Measurements from ENCODE around the gene RNASEH2C. TPM values are rescaled to one million over a fixed set of nuclear protein-coding genes. Genes with fewer than 3 reads are reported as not detected.
"Not testable (repeated sequence)": the region's sequence is repeated elsewhere in the genome, so short reads cannot be mapped to it uniquely, and the experiment has no call there.

Gene RNASEH2C
- total and polyA plus RNA-seq, 2 of the 4 experiments (the other 2 are of a cell fraction), result 34.8 to 40.0 TPM

- H3K4me2 ChIP-seq (ENCODE audit: low read depth, low read length); in situ Hi-C loops (cut with MboI; ENCODE audit: low sequenced_read_pairs); H3K14ac ChIP-seq (replicated peaks; ENCODE audit: low read depth, low read length); POLR2A ChIA-PET (ENCODE audit: unreplicated experiment); H2BK15ac ChIP-seq (ENCODE audit: low read depth, low read length); H3K36me3 ChIP-seq (ENCODE audit: control insufficient read depth, insufficient read depth, low read length); H2AK5ac ChIP-seq (ENCODE audit: low read depth, low read length); H3K56ac ChIP-seq (ENCODE audit: extremely low read depth, insufficient read depth, low read length); H4K8ac ChIP-seq (ENCODE audit: low read depth in 2 of 2, low read length in 2 of 2); H4K20me1 ChIP-seq (ENCODE audit: insufficient read depth, low read length); H2AK9ac ChIP-seq (replicated peaks; ENCODE audit: low read depth, low read length, poor library complexity); H3K9me3 ChIP-seq (ENCODE audit: control insufficient read depth, insufficient read depth, low read length); H3K18ac ChIP-seq (ENCODE audit: low read depth, low read length); H3K9ac ChIP-seq (ENCODE audit: low read depth, low read length); H3K4me1 ChIP-seq (ENCODE audit: control insufficient read depth, insufficient read depth, low read length); H3K4ac ChIP-seq (ENCODE audit: low read depth, low read length); H3K23ac ChIP-seq (ENCODE audit: low read depth, low read length); BruUV-seq (replicated peaks); CTCF ChIA-PET; intact Hi-C loops (cut with micrococcal nuclease); H3K79me1 ChIP-seq (ENCODE audit: low read depth in 1 of 2, low read length in 2 of 2); ATAC-seq (ENCODE audit: low read depth); H2AFZ ChIP-seq (replicated peaks; ENCODE audit: low read length, poor library complexity); H4K91ac ChIP-seq (ENCODE audit: insufficient read depth, low read depth, low read length); H3K27ac ChIP-seq (ENCODE audit: insufficient read depth, low read length); DNase-seq; H2BK120ac ChIP-seq (ENCODE audit: low read depth, low read length); H2BK5ac ChIP-seq (ENCODE audit: low read depth, low read length, poor library complexity, severe bottlenecking); H4K5ac ChIP-seq (ENCODE audit: low read depth, low read length); H3K9me1 ChIP-seq (ENCODE audit: insufficient read depth, low read length); H3K4me3 ChIP-seq (ENCODE audit: insufficient read depth, low read depth, low read length); H2BK20ac ChIP-seq (ENCODE audit: low read depth, low read length); dilution Hi-C loops (cut with HindIII; ENCODE audit: low sequenced_read_pairs, unreplicated experiment): not testable (repeated sequence)
- peaks cover 16% of the 10 kb centered on the region for H3K27me3 ChIP-seq (ENCODE audit: control insufficient read depth, insufficient read depth, low read length)
- WGBS, 2 experiments (ENCODE audit: extremely low coverage in 2 of 2, insufficient read length in 1 of 2), result 100% methylated on average over 1 of the region's 12 CpGs; no CpG with 5 or more reads in 1 of the 2 experiments
Measured at GRCh38 chr11:65707002-65707401, 13.6 kb downstream of the RNASEH2C start.

Measured in IMR-90 (cell line).